Fibroblast of lung (primary cell): ENCODE data around the gene MSH4.

ENCODE experiments used
- CTCF ChIP-seq, 2 donors: IDR thresholded peaks in 1 of 2; conservative IDR thresholded peaks in 1 of 2; 1 replicate in 1 of 2; 2 replicates in 1 of 2; pipeline ENCODE4 v1.5.1; 2011 to 2012; ENCODE audit warnings: low read length in 2 of 2, control low read depth in 1 of 2, inconsistent platforms in 1 of 2, low read depth in 1 of 2, mild to moderate bottlenecking in 1 of 2
- EZH2 ChIP-seq: IDR thresholded peaks from 2 replicates; pipeline ENCODE4 v1.5.1; 2012; ENCODE audit warnings: low read length, control low read depth, mild to moderate bottlenecking; ENCODE audit errors: missing control alignments

- TF ChIP-seq EZH2: no peak
- no peak for TF ChIP-seq CTCF (conservative IDR thresholded peaks at IDR 0.05 in 1 of 2, IDR thresholded peaks at IDR 0.05 in 1 of 2; ENCODE audit: low read depth in 1 of 2, low read length in 2 of 2)
Observed at GRCh38 chr1:75838079-75838478, 41.4 kb downstream of the MSH4 start.
